RPMI7951 (cell line): ENCODE measurements around the gene TMEM79. TPM values are rescaled to one million over a fixed set of nuclear protein-coding genes. Genes with fewer than 3 reads are reported as not detected.
"Not testable (repeated sequence)": the region's sequence is repeated elsewhere in the genome, so short reads cannot be mapped to it uniquely, and the experiment has no call there.

Source experiments
- DNase-seq: peaks from one replicate; pipeline ENCODE4 v3.0.0-alpha.2; 2012; ENCODE audit warnings: low read depth
- total RNA-seq: library from RNA; depleted of rRNA; stranded (reverse); fragments of >200 nt; shearing (Covaris generic); gene quantifications from 2 replicates; pipeline ENCODE4 v1.2.3, GENCODE V29; 2014; rRNA removed

TMEM79 gene
- total RNA-seq, 1 experiment from 2014 or later: 2.4 TPM

DNA sequence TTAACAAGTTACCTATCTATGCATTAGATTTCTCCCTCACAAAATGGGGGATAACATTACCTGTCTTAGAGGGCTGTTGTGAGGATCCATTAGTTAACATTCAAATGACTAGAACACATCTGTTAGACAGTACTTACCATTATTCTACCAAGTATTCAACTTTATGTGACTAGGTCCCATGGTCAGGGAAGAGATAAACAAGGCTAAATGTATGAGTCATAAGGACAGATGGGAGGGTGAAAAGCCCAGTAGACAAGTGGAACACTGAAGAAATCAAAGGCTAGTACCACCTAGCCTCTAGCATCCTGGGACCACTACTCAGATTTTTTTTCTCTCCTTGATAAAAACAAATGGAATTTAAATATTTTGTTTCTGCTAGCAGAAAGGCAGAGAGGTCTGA lies 24.0 kb downstream of the TMEM79 start:
- peak; percentile 40 for DNase-seq

GRCh38 chr1:156310962-156311361 lies 26.8 kb downstream of the TMEM79 start:
- peak; percentile 71 for DNase-seq

- DNase-seq: no peak
These were observed 32.8 kb downstream of the TMEM79 start for GRCh38 chr1:156316909-156317308.

DNA sequence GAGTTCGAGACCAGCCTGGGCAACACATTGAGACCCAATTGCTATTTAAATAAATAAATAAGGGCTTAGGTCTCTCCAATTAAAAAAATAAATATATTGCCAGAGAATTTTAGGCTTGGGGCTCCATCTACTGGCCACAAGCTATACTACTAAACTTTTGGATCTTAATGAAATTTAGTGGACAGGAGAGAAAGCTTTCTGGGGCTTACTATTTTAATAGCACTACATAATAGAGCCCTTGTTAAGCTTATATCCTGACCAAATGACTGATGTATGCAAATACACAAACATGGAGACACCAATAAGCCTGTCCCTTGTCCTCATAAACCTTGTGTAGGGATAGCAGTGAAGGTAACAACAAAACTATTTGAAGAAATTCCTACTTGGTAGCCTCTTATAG lies 35.5 kb downstream of the TMEM79 start:
- DNase-seq: peak; percentile 35

GRCh38 chr1:156320560-156320959 lies 36.4 kb downstream of the TMEM79 start:
- DNase-seq: no peak

DNA sequence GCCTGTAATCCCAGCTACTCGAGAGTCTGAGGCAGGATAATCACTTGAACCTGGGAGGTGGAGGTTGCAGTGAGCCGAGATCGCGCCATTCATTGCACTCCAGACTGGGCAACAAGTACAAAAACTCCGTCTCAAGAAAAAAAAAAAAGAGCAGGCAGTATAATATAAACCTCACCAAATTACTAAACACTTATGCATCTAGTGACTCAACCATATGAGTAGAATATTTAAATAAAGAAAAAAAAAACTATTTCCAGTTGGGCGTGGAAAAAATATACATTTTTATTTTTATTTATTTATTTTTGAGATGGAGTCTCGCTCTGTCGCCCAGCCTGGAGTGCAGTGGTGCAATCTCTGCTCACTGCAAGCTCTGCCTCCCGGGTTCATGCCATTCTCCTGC lies 39.1 kb downstream of the TMEM79 start:
- not testable (repeated sequence) for DNase-seq

DNA sequence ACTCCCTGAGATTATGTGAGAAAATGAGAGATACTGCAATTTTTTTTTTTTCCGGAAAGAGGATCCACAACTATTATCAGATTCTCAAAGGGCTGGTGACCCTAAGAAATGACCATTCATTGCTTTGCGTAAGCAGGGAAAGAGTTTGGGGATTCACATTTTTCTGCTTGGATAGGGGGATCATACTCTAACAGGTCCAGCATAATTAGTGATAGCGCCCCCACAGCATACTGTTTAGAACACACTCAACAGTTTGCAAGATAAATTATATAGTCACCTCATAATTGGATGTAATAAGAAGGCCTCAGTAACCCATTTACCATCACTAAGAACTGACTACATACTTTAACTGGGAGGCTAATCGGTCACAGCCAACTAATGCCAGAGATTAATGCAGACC lies 52.1 kb downstream of the TMEM79 start:
- DNase-seq: peak; percentile 13

- peak; percentile 6 for DNase-seq
These were observed 53.1 kb downstream of the TMEM79 start for GRCh38 chr1:156337052-156337887.

- no peak for DNase-seq
These were observed 53.7 kb downstream of the TMEM79 start for GRCh38 chr1:156337888-156338179.

GRCh38 chr1:156338180-156338976 lies 54.3 kb downstream of the TMEM79 start, which contains the start of the genes CCT3 and TSACC:
Gene CCT3, minus strand, starts transcription at chr1:156338292. Its CDS starts 108 bp downstream, at chr1:156338184.
Gene TSACC, plus strand, starts transcription at chr1:156338526. Its CDS starts 1,232 bp downstream, at chr1:156339758.
- DNase-seq: peak; percentile 99

Other genes starting within 250 kb of the TMEM79 start
- 19.6 and 20.3 TPM in 2 replicates for gene UBQLN4, start 230.5 kb upstream of the TMEM79 start, total RNA-seq
- gene LAMTOR2, start 229.5 kb upstream of the TMEM79 start, total RNA-seq: 102 and 118 TPM in 2 replicates
- not detected in 2 replicates for gene RAB25, start 223.2 kb upstream of the TMEM79 start, total RNA-seq
- 2.1 and 2.4 TPM in 2 replicates for gene MEX3A, start 201.9 kb upstream of the TMEM79 start, total RNA-seq
- gene LMNA, start 169.6 kb upstream of the TMEM79 start, total RNA-seq: 919 and 1,055 TPM in 2 replicates
- 0.20 and 0.36 TPM in 2 replicates for gene SEMA4A, start 130.7 kb upstream of the TMEM79 start, total RNA-seq
- gene SLC25A44, start 90.2 kb upstream of the TMEM79 start, total RNA-seq: 8.3 and 10.1 TPM in 2 replicates
- 76.6 and 81.0 TPM in 2 replicates for gene PMF1, start 71.3 kb upstream of the TMEM79 start, total RNA-seq
- gene BGLAP, start 42.1 kb upstream of the TMEM79 start, total RNA-seq: 17.7 and 44.1 TPM in 2 replicates
- gene PAQR6, start 36.3 kb upstream of the TMEM79 start, total RNA-seq: 0.12 and 0.29 TPM in 2 replicates
- 48.4 and 54.3 TPM in 2 replicates for gene SMG5, start 1.5 kb upstream of the TMEM79 start, total RNA-seq
- gene GLMP, start 11.4 kb downstream of the TMEM79 start, total RNA-seq: 55.8 and 70.2 TPM in 2 replicates
- gene VHLL, start 15.0 kb downstream of the TMEM79 start, total RNA-seq: not detected in 2 replicates
- 455 and 483 TPM in 2 replicates for gene CCT3, start 54.0 kb downstream of the TMEM79 start, total RNA-seq
- not detected in 2 replicates for gene TSACC, start 54.2 kb downstream of the TMEM79 start, total RNA-seq
- not detected in 2 replicates for gene RHBG, start 84.9 kb downstream of the TMEM79 start, total RNA-seq
- 9.9 and 11.4 TPM in 2 replicates for gene MEF2D, start 216.4 kb downstream of the TMEM79 start, total RNA-seq